ENCODE data around the gene SCAMP3.

Gene SCAMP3

GRCh38 chr1:155206891-155207805, 55.0 kb downstream of the SCAMP3 start:
- Histone ChIP-seq H3K23ac (ENCODE audit: low read length in 2 of 2) (no peak overlapping the region), H2AK5ac (ENCODE audit: low read length, severe bottlenecking) (peak overlapping the region; percentile 33), H4K8ac (ENCODE audit: low read length) (peak overlapping the region; percentile 74), H3K27ac (ENCODE audit: low read length, poor library complexity, severe bottlenecking) (peak overlapping the region; percentile 72), H3K27me3 (ENCODE audit: control insufficient read depth in 1 of 2, insufficient read depth in 1 of 2, low read length in 2 of 2) (no peaks in the 10 kb centered on the region), H3K4me3 (ENCODE audit: insufficient read depth in 1 of 2, low read depth in 1 of 2, low read length in 2 of 2) (peak overlapping the region; percentile 10 to 98), H3K4ac (ENCODE audit: low read depth in 1 of 2, low read length in 2 of 2) (peak overlapping the region; percentile 45 to 79), H3K4me1 (ENCODE audit: control insufficient read depth, insufficient read depth, low read depth, low read length) (peaks cover 14% of the 10 kb centered on the region), H3K9me3 (ENCODE audit: control insufficient read depth, low read length) (no peaks in the 10 kb centered on the region), H2AFZ (ENCODE audit: low read depth, low read length) (peak overlapping the region; percentile 32), H3K4me2 (ENCODE audit: low read length, poor library complexity, severe bottlenecking) (peak overlapping the region; percentile 74), H2BK15ac (ENCODE audit: low read depth, poor library complexity, severe bottlenecking) (peak overlapping the region; percentile 94), H3K79me1 (replicated peaks; ENCODE audit: low read length, poor library complexity, severe bottlenecking) (peaks cover 19% of the 10 kb centered on the region), H3K9ac (ENCODE audit: low read length) (peak overlapping the region; percentile 99), H2BK12ac (ENCODE audit: low read length in 2 of 2) (peak overlapping the region; percentile 49 to 81), H2BK5ac (ENCODE audit: low read depth, low read length, poor library complexity, severe bottlenecking) (no peak overlapping the region), H4K91ac (ENCODE audit: low read length) (peak overlapping the region; percentile 94), H3K14ac (ENCODE audit: low read length in 2 of 2) (peak overlapping the region in 1 of 2 experiments; percentile 38), H2BK120ac (ENCODE audit: low read depth, low read length) (peak overlapping the region; percentile 56), H3K36me3 (ENCODE audit: control insufficient read depth in 1 of 2, insufficient read depth in 2 of 2, low read depth in 1 of 2, low read length in 2 of 2) (peaks cover 31 to 32% of the 10 kb centered on the region in 2 experiments), H3K18ac (ENCODE audit: low read depth in 1 of 2, low read length in 2 of 2) (peak overlapping the region; percentile 79 to 80)
- DNase-seq: peak; percentile 87
- WGBS: 34% methylated on average over 12 of the region's 13 CpGs

Data from mesenchymal stem cell (in vitro differentiated cells and primary cell).